Measurements from ENCODE around the gene PSPN. TPM values are rescaled to one million over a fixed set of nuclear protein-coding genes. Genes with fewer than 3 reads are reported as not detected.

PSPN gene
- total and polyA plus RNA-seq, 11 donors = 0.24 to 1.4 (median 0.86) TPM

- WGBS, 4 donors = 39 to 68% (median 48%) methylated on average over 9 to 15 of the region's 15 CpGs
- no peaks in the 10 kb centered on the region for H3K27me3 ChIP-seq
- H3K27ac ChIP-seq = peak overlapping the region in 3 of 12 donors; percentile 33 to 39 (median 39)
- intact Hi-C loops (cut with DNase I) = loop anchor here in 1 of 10 donors (10.0 kb wide), 1 partner anchor 208 kb away; no protein-coding TSS in a partner anchor
- no peak overlapping the region for H3K4me3 ChIP-seq
- ATAC-seq = peak; percentile 26 to 37 (median 32)
- TF ChIP-seq POLR2A (IDR thresholded peaks at IDR 0.05) (no peak), CTCF (IDR thresholded peaks at IDR 0.05) (peak; percentile 23 to 65 (median 49))
- DNase-seq = no peak
- peaks cover 0 to 12% (median 1%) of the 10 kb centered on the region in 12 donors for H3K4me1 ChIP-seq
- no peaks in the 10 kb centered on the region for H3K9me3 ChIP-seq
- peaks cover 0 to 44% (median 40%) of the 10 kb centered on the region in 9 donors for H3K36me3 ChIP-seq
Observed at GRCh38 chr19:6412447-6413091, 36.8 kb upstream of the PSPN start.

DNA sequence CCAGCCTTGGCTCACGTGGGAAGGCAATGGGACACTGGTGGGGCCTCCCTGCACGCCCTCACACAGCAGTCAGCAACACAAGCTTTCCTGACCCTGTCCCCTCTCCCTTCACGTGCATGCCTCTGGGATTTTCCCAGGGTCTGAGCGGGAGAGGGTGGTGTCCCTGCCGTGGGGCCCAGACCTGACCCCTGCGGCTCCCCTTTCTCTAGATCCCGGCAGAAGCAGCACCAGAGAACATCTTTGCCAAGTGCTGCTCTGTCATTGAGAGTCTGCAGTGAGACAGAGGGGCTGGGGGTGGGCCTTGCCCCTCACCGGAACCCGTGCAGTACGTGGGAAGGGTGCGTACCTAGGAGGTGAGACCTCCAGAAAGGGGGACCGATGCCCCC, 36.3 kb upstream of the PSPN start:
- 64 to 70% (median 69%) methylated on average over 6 to 12 of the region's 12 CpGs for WGBS, 4 donors
- Histone ChIP-seq H3K27ac (no peak overlapping the region), H3K4me3 (no peak overlapping the region), H3K36me3 (peaks cover 0 to 39% (median 35%) of the 10 kb centered on the region in 9 donors), H3K9me3 (no peaks in the 10 kb centered on the region), H3K27me3 (no peaks in the 10 kb centered on the region), H3K4me1 (peaks cover 0 to 12% (median 1%) of the 10 kb centered on the region in 12 donors)
- ATAC-seq (peak in 2 of 4 donors; percentile 6 to 7), DNase-seq (no peak)
- intact Hi-C loops (cut with DNase I) = loop anchor here in 1 of 10 donors (10.0 kb wide), 1 partner anchor 207 kb away; no protein-coding TSS in a partner anchor
- TF ChIP-seq CTCF (IDR thresholded peaks at IDR 0.05) (no peak), POLR2A (IDR thresholded peaks at IDR 0.05) (no peak)

GRCh38 chr19:6409346-6409745, 33.6 kb upstream of the PSPN start:
- Histone ChIP-seq H3K27me3 (no peaks in the 10 kb centered on the region), H3K36me3 (peaks cover 0 to 12% (median 8%) of the 10 kb centered on the region in 9 donors), H3K9me3 (no peaks in the 10 kb centered on the region), H3K4me3 (no peak overlapping the region), H3K4me1 (peaks cover 0 to 12% (median 1%) of the 10 kb centered on the region in 12 donors), H3K27ac (no peak overlapping the region)
- intact Hi-C loops (cut with DNase I) = no loop called here
- TF ChIP-seq POLR2A (IDR thresholded peaks at IDR 0.05) (no peak), CTCF (IDR thresholded peaks at IDR 0.05) (no peak)
- DNase-seq (no peak), ATAC-seq (no peak)
- WGBS, 4 donors = 87 to 95% (median 93%) methylated on average over 6 of the region's 6 CpGs

DNA sequence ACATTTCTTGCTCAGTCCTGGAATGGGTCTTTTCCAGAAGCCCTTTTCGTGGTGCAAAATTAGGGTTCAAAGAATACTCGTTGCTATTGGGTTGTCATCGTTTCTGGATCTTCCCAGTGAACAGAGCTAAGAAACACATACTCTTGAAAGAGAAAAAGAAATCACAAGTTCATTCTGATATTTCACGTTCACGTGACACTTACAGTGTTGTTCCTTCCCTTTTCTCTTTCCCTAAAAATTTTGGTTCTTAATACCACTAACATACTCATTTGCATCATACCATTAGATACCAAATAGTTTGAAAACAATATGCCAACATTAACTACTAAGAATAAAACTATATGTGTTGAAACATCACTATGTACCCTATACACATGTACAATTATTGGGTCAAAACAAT, 30.7 kb upstream of the PSPN start:
- intact Hi-C loops (cut with DNase I) = no loop called here
- Histone ChIP-seq H3K4me3 (no peak overlapping the region), H3K36me3 (no peaks in the 10 kb centered on the region), H3K27ac (no peak overlapping the region), H3K9me3 (no peaks in the 10 kb centered on the region), H3K4me1 (no peaks in the 10 kb centered on the region), H3K27me3 (no peaks in the 10 kb centered on the region)
- DNase-seq = no peak
- TF ChIP-seq POLR2A (IDR thresholded peaks at IDR 0.05) = no peak
- no peak for TF ChIP-seq CTCF (IDR thresholded peaks at IDR 0.05)
- ATAC-seq = no peak
- 83 to 86% (median 83%) methylated on average over 5 of the region's 5 CpGs for WGBS, 4 donors
